ENCODE measurements around the gene NDST4.

NDST4 gene

GRCh38 chr4:114874321-114874720, 239.1 kb downstream of the NDST4 start:
- DNase-seq (ENCODE audit: low spot score): no peak
- TF ChIP-seq CTCF (IDR thresholded peaks at IDR 0.05; ENCODE audit: extremely low read depth, insufficient read depth, missing control alignments): no peak
- in situ Hi-C loops (cut with MboI; ENCODE audit: low pct_unique_long_range_greater_than_20kb, low sequenced_read_pairs, unreplicated experiment): no loop called here

GRCh38 chr4:114870987-114871386, 242.4 kb downstream of the NDST4 start:
- in situ Hi-C loops (cut with MboI; ENCODE audit: low pct_unique_long_range_greater_than_20kb, low sequenced_read_pairs, unreplicated experiment): no loop called here
- DNase-seq (ENCODE audit: low spot score): no peak
- TF ChIP-seq CTCF (IDR thresholded peaks at IDR 0.05; ENCODE audit: extremely low read depth, insufficient read depth, missing control alignments): no peak

GRCh38 chr4:114866901-114867670, 246.3 kb downstream of the NDST4 start:
- no peak for TF ChIP-seq CTCF (IDR thresholded peaks at IDR 0.05; ENCODE audit: extremely low read depth, insufficient read depth, missing control alignments)
- no peak for DNase-seq (ENCODE audit: low spot score)
- in situ Hi-C loops (cut with MboI; ENCODE audit: low pct_unique_long_range_greater_than_20kb, low sequenced_read_pairs, unreplicated experiment): no loop called here

- TF ChIP-seq CTCF (IDR thresholded peaks at IDR 0.05; ENCODE audit: extremely low read depth, insufficient read depth, missing control alignments): no peak
- in situ Hi-C loops (cut with MboI; ENCODE audit: low pct_unique_long_range_greater_than_20kb, low sequenced_read_pairs, unreplicated experiment): no loop called here
- no peak for DNase-seq (ENCODE audit: low spot score)
Measured at GRCh38 chr4:114864060-114864459, 249.4 kb downstream of the NDST4 start.

GRCh38 chr4:114860786-114861185, 252.6 kb downstream of the NDST4 start:
- in situ Hi-C loops (cut with MboI; ENCODE audit: low pct_unique_long_range_greater_than_20kb, low sequenced_read_pairs, unreplicated experiment): no loop called here
- TF ChIP-seq CTCF (IDR thresholded peaks at IDR 0.05; ENCODE audit: extremely low read depth, insufficient read depth, missing control alignments): no peak
- no peak for DNase-seq (ENCODE audit: low spot score)

- no peak for TF ChIP-seq CTCF (IDR thresholded peaks at IDR 0.05; ENCODE audit: extremely low read depth, insufficient read depth, missing control alignments)
- no peak for DNase-seq (ENCODE audit: low spot score)
- in situ Hi-C loops (cut with MboI; ENCODE audit: low pct_unique_long_range_greater_than_20kb, low sequenced_read_pairs, unreplicated experiment): no loop called here
Measured at GRCh38 chr4:114857831-114858230, 255.6 kb downstream of the NDST4 start.
